Measurements from ENCODE around the gene AGPAT2.

The AGPAT2 gene

GRCh38 chr9:136656183-136656738 lies 31.0 kb downstream of the AGPAT2 start:
- Histone ChIP-seq H3K4me2 (ENCODE audit: low read length) (peak overlapping the region; percentile 44; the same call in 1 of the 2 replicates), H4K20me1 (ENCODE audit: control insufficient read depth, insufficient read depth, low read depth, low read length) (no peaks in the 10 kb centered on the region), H3K36me3 (ENCODE audit: control insufficient read depth, low read length) (no peaks in the 10 kb centered on the region), H3K27ac (ENCODE audit: low read depth, low read length) (no peak overlapping the region), H3K27me3 (ENCODE audit: control insufficient read depth, low read length) (peaks cover 60% of the 10 kb centered on the region), H3K9me2 (replicated peaks; ENCODE audit: control insufficient read depth, low read length) (no peaks in the 10 kb centered on the region), H3K9me3 (ENCODE audit: control insufficient read depth, insufficient read depth, low read length) (no peaks in the 10 kb centered on the region), H3K4me3 (ENCODE audit: low read length) (no peak overlapping the region), H3K79me2 (ENCODE audit: control insufficient read depth, low read length) (no peaks in the 10 kb centered on the region), H3K4me1 (ENCODE audit: control insufficient read depth, low read length) (peaks cover 45% of the 10 kb centered on the region), H3F3A (ENCODE audit: control insufficient read depth, insufficient read depth) (no peaks in the 10 kb centered on the region)
- TF ChIP-seq, protein P1, sequence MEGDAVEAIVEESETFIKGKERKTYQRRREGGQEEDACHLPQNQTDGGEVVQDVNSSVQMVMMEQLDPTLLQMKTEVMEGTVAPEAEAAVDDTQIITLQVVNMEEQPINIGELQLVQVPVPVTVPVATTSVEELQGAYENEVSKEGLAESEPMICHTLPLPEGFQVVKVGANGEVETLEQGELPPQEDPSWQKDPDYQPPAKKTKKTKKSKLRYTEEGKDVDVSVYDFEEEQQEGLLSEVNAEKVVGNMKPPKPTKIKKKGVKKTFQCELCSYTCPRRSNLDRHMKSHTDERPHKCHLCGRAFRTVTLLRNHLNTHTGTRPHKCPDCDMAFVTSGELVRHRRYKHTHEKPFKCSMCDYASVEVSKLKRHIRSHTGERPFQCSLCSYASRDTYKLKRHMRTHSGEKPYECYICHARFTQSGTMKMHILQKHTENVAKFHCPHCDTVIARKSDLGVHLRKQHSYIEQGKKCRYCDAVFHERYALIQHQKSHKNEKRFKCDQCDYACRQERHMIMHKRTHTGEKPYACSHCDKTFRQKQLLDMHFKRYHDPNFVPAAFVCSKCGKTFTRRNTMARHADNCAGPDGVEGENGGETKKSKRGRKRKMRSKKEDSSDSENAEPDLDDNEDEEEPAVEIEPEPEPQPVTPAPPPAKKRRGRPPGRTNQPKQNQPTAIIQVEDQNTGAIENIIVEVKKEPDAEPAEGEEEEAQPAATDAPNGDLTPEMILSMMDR (IDR thresholded peaks at IDR 0.05; ENCODE audit: low read depth, low read length, poor library complexity, severe bottlenecking) = no peak
- TF ChIP-seq EZH2phosphoT487 (IDR thresholded peaks at IDR 0.05; ENCODE audit: borderline replicate concordance, low read length) = no peak

GRCh38 chr9:136655536-136656182 lies 31.6 kb downstream of the AGPAT2 start:
- H3K4me3 ChIP-seq (ENCODE audit: low read length) = 0 out of 2 replicates have a peak overlapping the region, but pooled peaks have one; percentile 18
- H3F3A ChIP-seq (ENCODE audit: control insufficient read depth, insufficient read depth) = peaks cover 3% of the 10 kb centered on the region
- no peak for TF ChIP-seq EZH2phosphoT487 (IDR thresholded peaks at IDR 0.05; ENCODE audit: borderline replicate concordance, low read length)
- TF ChIP-seq, protein P1 (IDR thresholded peaks at IDR 0.05; ENCODE audit: low read depth, low read length, poor library complexity, severe bottlenecking) = no peak
- no peaks in the 10 kb centered on the region for H3K79me2 ChIP-seq (ENCODE audit: control insufficient read depth, low read length)
- H3K36me3 ChIP-seq (ENCODE audit: control insufficient read depth, low read length) = no peaks in the 10 kb centered on the region
- peaks cover 55% of the 10 kb centered on the region for H3K27me3 ChIP-seq (ENCODE audit: control insufficient read depth, low read length)
- H4K20me1 ChIP-seq (ENCODE audit: control insufficient read depth, insufficient read depth, low read depth, low read length) = no peaks in the 10 kb centered on the region
- no peak overlapping the region for H3K27ac ChIP-seq (ENCODE audit: low read depth, low read length)
- no peaks in the 10 kb centered on the region for H3K9me2 ChIP-seq (replicated peaks; ENCODE audit: control insufficient read depth, low read length)
- H3K4me1 ChIP-seq (ENCODE audit: control insufficient read depth, low read length) = peaks cover 48% of the 10 kb centered on the region
- peak overlapping the region; percentile 44 for H3K4me2 ChIP-seq (ENCODE audit: low read length)
- H3K9me3 ChIP-seq (ENCODE audit: control insufficient read depth, insufficient read depth, low read length) = no peaks in the 10 kb centered on the region

DNA sequence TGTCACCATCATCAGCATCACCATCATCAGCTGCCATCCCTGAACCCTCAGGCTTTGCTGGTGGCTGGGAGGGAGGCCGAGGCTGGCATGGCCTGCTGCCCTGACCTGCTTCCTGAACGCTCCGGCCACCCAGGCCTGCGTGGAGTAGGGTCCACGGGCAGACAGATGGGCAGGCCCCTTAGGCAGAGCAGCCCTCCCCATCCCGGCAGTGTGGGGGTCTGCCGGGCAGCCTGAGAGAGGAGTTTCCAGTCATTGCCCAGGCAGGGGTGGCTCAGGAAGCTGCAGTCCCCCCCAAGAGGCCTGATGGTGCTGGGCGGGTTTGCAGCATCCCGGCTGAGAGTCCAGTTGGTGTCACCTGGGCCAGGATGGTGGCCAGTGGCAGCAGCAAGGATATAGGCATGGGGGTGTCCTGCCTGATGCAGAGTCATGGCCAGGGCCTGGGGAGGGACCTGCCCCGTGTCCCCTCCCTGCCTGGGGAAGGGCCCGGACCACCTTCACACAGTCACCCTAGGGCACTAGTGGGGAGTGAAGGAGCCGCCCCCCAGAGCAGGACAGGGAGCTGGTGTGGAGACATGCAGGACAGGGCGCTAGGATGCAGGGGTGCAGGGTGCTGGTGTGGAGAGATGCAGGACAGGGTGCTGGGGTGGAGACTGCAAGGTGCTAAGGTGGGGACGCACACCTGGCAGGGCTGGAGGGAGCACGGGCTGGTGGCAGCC lies 32.3 kb downstream of the AGPAT2 start:
- Histone ChIP-seq H3K36me3 (ENCODE audit: control insufficient read depth, low read length) (no peaks in the 10 kb centered on the region), H3K27ac (ENCODE audit: low read depth, low read length) (no peak overlapping the region), H3K4me3 (ENCODE audit: low read length) (no peak overlapping the region), H3K79me2 (ENCODE audit: control insufficient read depth, low read length) (no peaks in the 10 kb centered on the region), H3K27me3 (ENCODE audit: control insufficient read depth, low read length) (peaks cover 50% of the 10 kb centered on the region), H3K4me1 (ENCODE audit: control insufficient read depth, low read length) (peaks cover 54% of the 10 kb centered on the region), H3K9me3 (ENCODE audit: control insufficient read depth, insufficient read depth, low read length) (no peaks in the 10 kb centered on the region), H3F3A (ENCODE audit: control insufficient read depth, insufficient read depth) (peaks cover 5% of the 10 kb centered on the region), H3K9me2 (replicated peaks; ENCODE audit: control insufficient read depth, low read length) (no peaks in the 10 kb centered on the region), H4K20me1 (ENCODE audit: control insufficient read depth, insufficient read depth, low read depth, low read length) (no peaks in the 10 kb centered on the region), H3K4me2 (ENCODE audit: low read length) (peak overlapping the region; percentile 44; the same call in 1 of the 2 replicates)
- TF ChIP-seq EZH2phosphoT487 (IDR thresholded peaks at IDR 0.05; ENCODE audit: borderline replicate concordance, low read length) = no peak
- TF ChIP-seq, protein P1 (IDR thresholded peaks at IDR 0.05; ENCODE audit: low read depth, low read length, poor library complexity, severe bottlenecking) = no peak
